HG02884 (cell line): ENCODE results near the gene PRMT1.
"Not testable (repeated sequence)": the region's sequence is repeated elsewhere in the genome, so short reads cannot be mapped to it uniquely, and the experiment has no call there.

Experiments
- ATAC-seq: cut with Tn5 transposase; IDR thresholded peaks from one replicate; pipeline ENCODE4 v1.9.1; 2021; ENCODE audit warnings: mild to moderate bottlenecking, moderate library complexity; ENCODE audit not compliant: unreplicated experiment

Gene PRMT1

DNA sequence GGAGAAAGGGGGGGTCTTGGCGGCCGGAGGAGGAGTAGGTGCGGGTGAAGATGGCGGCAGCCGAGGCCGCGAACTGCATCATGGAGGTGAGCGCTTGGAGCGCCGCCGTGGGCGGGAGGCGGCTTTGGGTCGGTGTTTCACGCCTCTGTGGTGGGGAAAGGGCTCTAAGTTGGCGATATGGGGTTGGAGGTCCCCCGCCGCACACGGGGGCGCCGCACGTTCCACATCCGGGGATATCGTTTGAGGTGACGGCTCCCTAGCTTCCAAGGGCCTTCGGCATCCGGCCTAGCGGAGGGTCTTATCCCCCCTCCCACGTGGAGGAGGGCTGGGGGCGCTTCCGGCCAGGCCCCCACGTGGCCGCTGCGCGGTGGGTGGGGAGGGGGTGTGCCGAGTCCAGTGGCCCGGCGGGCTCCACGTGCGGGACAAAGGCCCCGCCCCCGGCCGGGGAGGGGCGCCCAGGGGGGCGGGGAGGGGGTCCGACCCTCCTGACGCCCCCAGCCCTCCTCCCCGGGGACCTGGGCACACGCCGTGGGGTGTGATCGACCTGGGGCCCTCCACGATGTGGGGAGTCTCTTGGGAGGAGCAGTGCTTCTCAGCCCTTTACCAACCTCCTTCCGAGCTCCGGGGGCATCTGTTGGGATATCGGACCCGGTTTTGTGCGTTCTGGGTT lies at the start of gene PRMT1:
Gene PRMT1 (plus strand): TSS at position 41 of the 670 bp plus-strand sequence. CDS start 10 bp downstream, at position 51.
- no peak for ATAC-seq

DNA sequence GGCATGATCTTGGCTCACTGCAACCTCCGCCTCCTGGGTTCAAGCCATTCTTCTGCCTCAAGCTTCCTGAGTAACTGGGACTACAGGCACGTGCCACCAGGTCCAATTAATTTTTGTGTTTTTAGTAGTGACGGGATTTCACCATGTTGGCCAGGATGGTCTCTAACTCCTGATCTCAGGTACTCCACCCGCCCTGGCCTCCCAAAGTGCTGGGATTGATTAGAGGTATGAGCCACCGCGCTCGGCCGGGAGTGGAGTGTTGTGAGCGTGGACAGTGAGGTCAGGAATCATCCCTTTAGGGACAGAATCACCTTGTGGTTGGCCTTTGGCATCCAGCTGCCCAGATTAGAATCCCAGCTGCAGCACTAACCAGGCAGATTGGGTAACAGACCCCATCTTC lies 47.4 kb upstream of the PRMT1 start:
- no peak for ATAC-seq

- ATAC-seq = no peak
Observed at GRCh38 chr19:49631014-49631588, 46.0 kb upstream of the PRMT1 start.

- no peak for ATAC-seq
Observed at GRCh38 chr19:49631610-49632192, 45.4 kb upstream of the PRMT1 start.

- no peak for ATAC-seq
Observed at GRCh38 chr19:49632576-49632975, 44.5 kb upstream of the PRMT1 start.

- ATAC-seq = not testable (repeated sequence)
Observed at GRCh38 chr19:49633273-49633672, 43.8 kb upstream of the PRMT1 start.

GRCh38 chr19:49635530-49636232 lies 41.4 kb upstream of the PRMT1 start:
- no peak for ATAC-seq

GRCh38 chr19:49636233-49636932 lies 40.7 kb upstream of the PRMT1 start:
- ATAC-seq = no peak

- ATAC-seq = no peak
Observed at GRCh38 chr19:49637821-49638738, 39.0 kb upstream of the PRMT1 start.

GRCh38 chr19:49639401-49640112 lies 37.5 kb upstream of the PRMT1 start:
- ATAC-seq = no peak

- ATAC-seq = peak; percentile 52
Observed at GRCh38 chr19:49640113-49640898, 36.8 kb upstream of the PRMT1 start, which contains the start of gene RRAS. Gene RRAS (minus strand): TSS chr19:49640143. CDS start chr19:49640098, 45 bp downstream.

- peak; percentile 45 for ATAC-seq
Observed at GRCh38 chr19:49641688-49642491, 35.2 kb upstream of the PRMT1 start, which contains the start of gene SCAF1. Gene SCAF1 (plus strand): TSS chr19:49642209. CDS start chr19:49645027, 2,818 bp downstream.

DNA sequence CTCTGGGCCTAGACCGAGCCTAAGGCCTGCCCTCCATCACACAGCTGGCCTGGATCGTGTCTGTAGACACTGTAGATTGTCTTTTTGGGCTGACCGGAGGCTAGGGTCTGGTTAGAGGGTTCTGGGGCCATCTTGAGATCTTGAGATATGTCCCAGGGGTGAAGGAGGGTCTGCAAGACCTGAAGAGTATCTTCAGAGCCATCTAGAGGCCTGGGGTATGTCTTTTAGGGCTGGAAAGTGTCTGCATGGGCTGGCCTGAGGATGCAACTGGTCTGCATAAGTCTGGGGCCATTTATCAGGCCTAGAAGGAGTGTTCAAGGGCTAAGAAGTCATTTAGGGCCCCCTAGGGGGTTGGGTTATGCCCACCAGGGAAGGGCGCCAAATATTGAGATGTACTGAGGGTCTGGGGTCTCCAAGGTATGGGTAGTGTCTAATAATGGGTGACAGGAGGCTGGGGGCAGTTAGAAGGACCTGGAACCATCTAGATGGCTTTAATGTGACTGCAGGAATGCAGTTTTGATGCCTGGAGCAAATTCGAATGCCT lies 34.5 kb upstream of the PRMT1 start:
- no peak for ATAC-seq

- no peak for ATAC-seq
Observed at GRCh38 chr19:49643466-49643865, 33.6 kb upstream of the PRMT1 start.

DNA sequence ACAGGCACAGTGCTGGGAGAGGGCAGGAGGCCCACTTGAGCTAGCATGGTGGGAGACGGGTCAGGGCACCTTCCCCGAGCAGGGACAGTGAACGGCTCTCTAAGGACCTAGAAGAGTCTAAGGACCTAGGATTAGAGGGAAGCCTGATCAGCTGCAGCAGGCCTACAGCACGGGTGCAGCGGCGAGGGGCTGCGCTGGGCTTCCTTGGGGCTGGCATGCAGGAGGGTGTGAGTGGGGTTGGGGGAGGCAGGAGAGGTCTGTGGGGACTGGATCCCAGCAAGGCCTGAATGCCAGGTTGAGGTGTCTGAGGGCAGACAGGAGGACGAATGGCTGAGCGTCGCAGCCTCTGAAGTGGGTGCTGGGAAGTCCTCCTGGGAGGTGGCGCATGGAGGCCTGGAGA lies 31.5 kb upstream of the PRMT1 start:
- ATAC-seq = no peak

DNA sequence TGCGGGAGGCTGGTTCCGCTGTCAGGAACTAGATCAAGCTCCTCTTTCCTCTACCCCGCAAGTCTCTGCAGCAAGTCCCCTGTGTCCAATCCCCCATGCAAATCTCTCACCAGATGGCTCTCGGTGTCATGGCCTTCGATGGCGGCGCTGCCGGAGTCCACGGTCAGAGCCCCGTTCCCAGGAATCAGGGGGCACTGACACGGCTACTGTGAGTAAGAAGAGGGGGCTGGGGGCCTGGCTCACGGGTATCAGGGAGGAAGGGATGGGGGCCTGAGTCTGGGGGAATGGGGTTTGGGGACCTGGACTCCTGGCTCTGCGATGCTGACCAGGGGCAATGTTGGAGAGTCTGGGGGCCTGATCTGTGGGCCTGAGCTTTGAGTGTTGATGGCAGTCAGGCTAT lies 31.1 kb upstream of the PRMT1 start:
- no peak for ATAC-seq

DNA sequence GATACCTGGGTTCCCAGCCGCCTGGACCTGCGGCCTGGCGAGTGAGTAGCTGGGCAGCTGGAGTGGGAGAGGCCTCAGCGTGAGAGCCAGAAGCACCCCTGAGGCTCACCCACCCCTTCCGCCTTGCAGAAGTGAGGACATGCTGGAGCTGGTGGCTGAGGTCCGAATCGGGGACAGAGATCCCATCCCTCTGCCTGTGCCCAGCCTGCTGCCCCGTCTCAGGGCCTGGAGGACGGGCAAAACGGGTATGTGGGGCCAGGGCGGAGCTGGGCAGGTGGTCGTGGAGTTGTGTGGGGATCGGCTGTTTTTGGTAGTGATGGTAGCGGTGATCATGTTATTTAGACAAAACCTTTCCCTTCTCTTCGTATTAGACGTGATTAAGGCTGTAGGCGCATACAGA lies 30.5 kb upstream of the PRMT1 start:
- ATAC-seq = no peak
